HG02610 (cell line): ENCODE data around the gene AKR7A3.
"Not testable (repeated sequence)": the region's sequence is repeated elsewhere in the genome, so short reads cannot be mapped to it uniquely, and the experiment has no call there.

ENCODE experiments used
- ATAC-seq: cut with Tn5 transposase; IDR thresholded peaks from one replicate; pipeline ENCODE4 v1.9.1; 2021; ENCODE audit warnings: mild to moderate bottlenecking, moderate library complexity; ENCODE audit not compliant: unreplicated experiment

Gene AKR7A3

GRCh38 chr1:19257178-19257914 lies 31.2 kb downstream of the AKR7A3 start:
- no peak for ATAC-seq

GRCh38 chr1:19256301-19256700 lies 32.3 kb downstream of the AKR7A3 start:
- ATAC-seq, result not testable (repeated sequence)

- ATAC-seq, result no peak
Measured at GRCh38 chr1:19255288-19255687, 33.3 kb downstream of the AKR7A3 start.

DNA sequence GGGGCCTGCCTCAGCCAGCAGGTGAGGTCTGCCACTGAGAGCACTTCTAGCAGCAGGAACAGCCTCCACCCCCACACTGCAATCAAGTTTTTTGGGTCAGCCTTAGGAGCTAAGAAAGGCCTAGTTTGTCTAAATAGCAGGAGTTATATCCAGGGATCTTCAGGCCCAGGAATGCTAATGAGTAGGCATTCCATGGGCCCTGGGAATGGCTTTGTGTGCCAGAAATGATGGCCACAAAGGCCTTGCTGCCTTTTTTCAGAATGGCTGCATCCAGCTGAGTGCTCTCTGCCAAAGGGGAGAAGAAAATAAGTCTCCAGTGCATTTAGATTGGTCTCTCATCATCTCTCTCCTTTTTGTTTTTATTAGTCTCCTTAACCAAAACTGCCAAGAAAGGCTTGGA lies 34.2 kb downstream of the AKR7A3 start:
- ATAC-seq, result no peak

GRCh38 chr1:19251305-19252196 lies 37.0 kb downstream of the AKR7A3 start, which contains the start of the genes EMC1 and MRTO4:
Gene EMC1, minus strand, starts transcription at chr1:19251524. Its CDS starts 15 bp downstream, at chr1:19251509.
Gene MRTO4, plus strand, starts transcription at chr1:19251805. Its CDS starts 31 bp downstream, at chr1:19251836.
- ATAC-seq, result peak; percentile 67

DNA sequence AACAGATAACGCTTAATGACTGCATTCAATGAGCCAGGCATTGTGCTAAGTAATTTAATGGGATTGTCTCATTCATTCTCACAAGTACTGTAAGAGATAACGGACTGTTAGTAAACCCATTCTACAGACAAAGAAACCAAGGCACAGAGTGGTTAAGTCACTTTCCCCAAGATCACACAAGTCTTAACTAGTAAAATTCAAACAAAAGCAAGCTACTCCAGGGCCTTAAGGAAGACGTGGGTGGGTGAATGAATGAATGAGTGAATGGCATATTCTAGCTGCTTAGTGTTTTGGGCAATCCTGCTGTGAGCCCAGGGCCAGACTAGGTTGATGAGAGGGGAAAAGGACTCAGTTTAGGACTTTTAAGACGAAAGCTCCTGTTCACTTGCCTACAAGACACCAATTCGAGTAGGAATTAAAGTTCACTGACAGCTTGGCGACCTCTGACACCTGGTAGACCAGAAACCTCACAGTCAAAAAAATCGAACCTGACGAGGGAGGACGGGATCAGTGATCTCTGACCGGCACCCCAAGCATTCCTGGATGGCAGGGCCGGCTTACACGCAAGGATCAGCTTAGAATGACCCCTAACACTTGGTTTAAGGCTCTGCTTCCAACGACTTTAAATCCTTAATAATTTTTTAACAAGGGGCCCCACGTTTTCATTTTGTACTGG lies 37.8 kb downstream of the AKR7A3 start:
- no peak for ATAC-seq

DNA sequence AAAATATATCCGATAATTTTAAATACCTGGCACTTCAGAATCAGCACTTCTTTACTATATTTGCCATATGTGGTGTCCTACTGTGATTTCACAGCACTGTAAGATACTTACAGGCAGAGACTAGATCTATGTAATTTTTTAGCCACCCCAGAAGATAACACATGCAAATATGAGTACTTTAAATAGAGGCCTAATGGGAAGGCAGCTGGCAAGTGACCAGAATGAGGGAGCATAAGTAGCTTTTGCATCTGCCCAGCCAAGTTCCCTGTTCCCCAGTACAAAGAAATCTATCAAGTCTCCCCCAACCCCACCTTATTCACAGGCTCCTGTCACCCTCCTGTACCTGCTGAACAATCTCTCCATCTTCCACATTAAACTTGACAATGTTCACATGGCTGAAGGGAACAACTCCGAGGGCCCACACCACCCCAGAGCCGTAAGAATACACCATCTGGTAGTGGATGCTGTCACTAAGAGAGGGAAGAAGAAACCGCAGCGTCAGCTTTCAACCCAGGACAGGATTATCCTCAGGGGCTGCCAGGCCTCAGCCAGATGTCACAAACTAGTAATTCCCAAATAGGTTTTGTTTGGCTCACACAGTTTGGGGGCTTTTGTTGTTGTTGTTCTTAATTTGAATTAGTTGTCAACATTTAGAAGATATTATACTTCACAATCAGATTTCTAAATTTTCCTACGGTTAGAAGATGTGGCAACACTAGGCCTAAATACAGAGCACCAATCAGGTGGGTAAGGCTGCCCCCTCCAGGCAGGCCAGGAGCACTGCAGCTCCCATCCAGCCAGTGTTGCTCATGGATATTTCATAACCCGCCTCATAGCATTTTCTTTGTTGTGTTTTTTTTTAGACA lies 47.7 kb downstream of the AKR7A3 start:
- ATAC-seq, result no peak

DNA sequence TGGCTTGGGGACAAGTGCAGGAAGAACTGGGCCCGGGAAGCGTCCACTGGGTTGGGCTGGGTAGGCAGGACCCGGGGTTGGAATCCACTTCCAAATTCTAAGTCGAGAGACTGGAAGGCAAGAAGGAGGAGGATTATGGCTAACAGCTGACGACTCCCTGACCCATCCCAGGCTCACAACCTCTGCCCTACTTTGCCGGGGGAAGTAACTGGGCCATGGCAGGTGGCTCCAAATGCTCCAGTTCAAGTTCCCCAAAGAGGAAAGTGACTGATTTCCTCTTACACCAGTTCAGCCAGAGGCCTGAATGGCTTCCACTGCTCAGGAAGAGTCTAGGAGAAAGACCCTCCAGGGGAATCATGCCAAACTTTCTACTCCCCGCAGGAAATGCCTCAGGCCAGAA lies 48.7 kb downstream of the AKR7A3 start:
- no peak for ATAC-seq

DNA sequence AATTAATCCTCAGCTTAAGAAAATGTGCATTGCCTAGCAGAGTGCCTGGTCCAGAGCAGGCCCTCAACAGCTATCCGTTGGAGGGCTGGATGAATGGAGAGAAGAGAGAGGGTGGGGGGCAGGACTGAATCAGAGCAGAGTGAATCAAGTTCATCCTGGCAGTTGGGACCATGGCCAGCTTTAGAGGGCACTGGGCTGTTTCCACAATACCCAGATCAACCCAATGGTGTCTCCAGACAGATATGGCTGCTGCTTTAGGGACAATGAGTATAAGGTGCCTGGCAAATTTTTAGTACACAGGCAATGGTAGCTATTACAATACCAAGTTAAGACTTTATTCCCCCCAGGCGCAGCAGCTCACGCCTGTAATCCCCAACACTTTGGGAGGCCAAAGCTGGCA lies 54.3 kb downstream of the AKR7A3 start:
- no peak for ATAC-seq
